Measurements from ENCODE around the gene INSC. TPM values are rescaled to one million over a fixed set of nuclear protein-coding genes. Genes with fewer than 3 reads are reported as not detected.

Gene INSC
- total RNA-seq, 2 experiments from 2014 or later = 0.74 to 1.4 TPM

DNA sequence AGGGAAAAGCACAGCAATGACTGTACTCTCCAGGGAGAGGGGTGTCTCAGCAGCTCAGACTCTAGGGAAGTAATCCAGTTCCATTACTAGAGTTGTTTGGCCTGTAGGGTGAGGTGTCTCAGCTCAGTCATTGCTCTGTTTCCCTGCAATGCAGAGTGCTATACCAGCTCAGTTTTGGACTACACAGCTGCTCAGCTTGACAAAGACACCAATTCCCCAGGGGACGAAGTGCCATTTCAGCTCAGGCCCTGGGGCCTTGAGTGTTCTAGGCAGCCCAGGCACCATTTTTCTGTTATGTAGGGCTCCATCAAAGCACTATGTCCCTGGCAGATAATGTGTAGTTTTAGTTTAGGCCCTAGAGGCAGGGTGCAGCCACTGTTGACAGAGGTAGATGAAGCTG, 23.1 kb upstream of the INSC start:
- Mint-ChIP-seq H3K4me3 (no peak overlapping the region), H3K27me3 (peaks cover 10% of the 10 kb centered on the region), H3K4me1 (ENCODE audit: low read depth) (no peaks in the 10 kb centered on the region), H3K27ac (no peak overlapping the region), H3K9me3 (no peaks in the 10 kb centered on the region), H3K36me3 (ENCODE audit: low read depth) (no peaks in the 10 kb centered on the region)
- CTCF ChIA-PET = interaction anchor here (0.6 to 3.4 kb wide), 6 partner anchors 9 to 183 kb away, joined by 3 to 27 read pairs (median 5); partner anchors contain the start of gene CALCB
- ATAC-seq (no peak), DNase-seq (no peak)
- intact Hi-C loops (cut with micrococcal nuclease) = no loop called here
- POLR2A ChIA-PET = interaction anchor here (1.4 kb wide), 1 partner anchor 22 kb away, joined by 3 read pairs; no protein-coding TSS in a partner anchor
- TF ChIP-seq, protein P1, sequence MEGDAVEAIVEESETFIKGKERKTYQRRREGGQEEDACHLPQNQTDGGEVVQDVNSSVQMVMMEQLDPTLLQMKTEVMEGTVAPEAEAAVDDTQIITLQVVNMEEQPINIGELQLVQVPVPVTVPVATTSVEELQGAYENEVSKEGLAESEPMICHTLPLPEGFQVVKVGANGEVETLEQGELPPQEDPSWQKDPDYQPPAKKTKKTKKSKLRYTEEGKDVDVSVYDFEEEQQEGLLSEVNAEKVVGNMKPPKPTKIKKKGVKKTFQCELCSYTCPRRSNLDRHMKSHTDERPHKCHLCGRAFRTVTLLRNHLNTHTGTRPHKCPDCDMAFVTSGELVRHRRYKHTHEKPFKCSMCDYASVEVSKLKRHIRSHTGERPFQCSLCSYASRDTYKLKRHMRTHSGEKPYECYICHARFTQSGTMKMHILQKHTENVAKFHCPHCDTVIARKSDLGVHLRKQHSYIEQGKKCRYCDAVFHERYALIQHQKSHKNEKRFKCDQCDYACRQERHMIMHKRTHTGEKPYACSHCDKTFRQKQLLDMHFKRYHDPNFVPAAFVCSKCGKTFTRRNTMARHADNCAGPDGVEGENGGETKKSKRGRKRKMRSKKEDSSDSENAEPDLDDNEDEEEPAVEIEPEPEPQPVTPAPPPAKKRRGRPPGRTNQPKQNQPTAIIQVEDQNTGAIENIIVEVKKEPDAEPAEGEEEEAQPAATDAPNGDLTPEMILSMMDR (IDR thresholded peaks at IDR 0.05) = no peak

DNA sequence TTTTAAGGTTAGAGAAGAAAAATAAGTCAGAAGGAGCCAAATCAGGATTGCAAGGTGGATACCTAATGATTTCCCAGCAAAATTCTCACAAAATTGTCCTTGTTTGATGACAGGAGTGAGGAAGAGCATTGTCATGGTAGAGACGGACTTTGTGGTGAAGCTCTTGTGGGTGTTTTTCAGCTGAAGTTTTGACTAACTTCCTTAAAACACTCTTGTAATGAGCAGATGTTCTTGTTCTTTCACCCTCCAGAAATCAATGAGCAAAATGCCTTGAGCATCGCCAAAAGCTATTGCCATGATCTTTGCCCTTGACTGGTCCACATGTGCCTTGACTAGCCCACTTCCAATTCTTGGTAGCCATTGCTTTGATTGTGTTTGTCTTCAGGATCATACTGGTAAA, 21.3 kb upstream of the INSC start:
- ChIA-PET CTCF (interaction anchor here (1.1 kb wide), 1 partner anchor 87 kb away, joined by 3 read pairs; no protein-coding TSS in a partner anchor), POLR2A (no interaction called here)
- Mint-ChIP-seq H3K36me3 (ENCODE audit: low read depth) (no peaks in the 10 kb centered on the region), H3K4me1 (ENCODE audit: low read depth) (no peaks in the 10 kb centered on the region), H3K9me3 (no peaks in the 10 kb centered on the region), H3K27me3 (peaks cover 9% of the 10 kb centered on the region), H3K27ac (no peak overlapping the region), H3K4me3 (no peak overlapping the region)
- DNase-seq = no peak
- TF ChIP-seq, protein P1 (IDR thresholded peaks at IDR 0.05) = no peak
- ATAC-seq = no peak
- intact Hi-C loops (cut with micrococcal nuclease) = no loop called here

DNA sequence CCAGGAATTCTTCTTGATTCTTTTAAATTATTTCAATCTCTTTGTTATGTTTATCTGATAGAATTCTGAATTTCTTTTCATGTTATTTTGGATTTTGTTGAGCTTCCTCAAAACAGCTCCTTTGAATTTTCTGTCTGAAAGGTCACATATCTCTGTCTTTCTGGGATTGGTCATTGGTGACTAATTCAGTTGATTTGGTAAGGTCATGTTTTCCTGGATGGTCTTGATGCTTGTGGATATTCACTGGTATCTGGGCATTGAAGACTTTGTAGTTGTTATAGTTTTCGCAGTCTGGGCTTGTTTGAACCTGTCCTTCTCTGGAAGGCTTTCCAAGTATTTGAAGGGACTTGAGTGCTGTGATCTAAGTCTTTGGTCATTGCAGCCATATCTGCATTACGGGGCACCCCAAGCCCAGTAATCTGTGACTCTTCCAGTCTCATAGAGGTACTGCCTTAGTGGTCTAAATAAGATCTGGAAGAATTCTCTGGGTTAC, 18.9 kb upstream of the INSC start:
- no peaks in the 10 kb centered on the region for H3K9me3 Mint-ChIP-seq
- no peak overlapping the region for H3K4me3 Mint-ChIP-seq
- no peaks in the 10 kb centered on the region for H3K36me3 Mint-ChIP-seq (ENCODE audit: low read depth)
- no peak overlapping the region for H3K27ac Mint-ChIP-seq
- peaks cover 13% of the 10 kb centered on the region for H3K27me3 Mint-ChIP-seq
- intact Hi-C loops (cut with micrococcal nuclease) = no loop called here
- H3K4me1 Mint-ChIP-seq (ENCODE audit: low read depth) = no peaks in the 10 kb centered on the region
- TF ChIP-seq, protein P1 (IDR thresholded peaks at IDR 0.05) = no peak
- ChIA-PET CTCF (interaction anchor here (0.6 to 1.9 kb wide), 4 partner anchors 19 to 111 kb away, joined by 3 to 9 read pairs (median 3); no protein-coding TSS in a partner anchor), POLR2A (no interaction called here)
- no peak for ATAC-seq
- no peak for DNase-seq

DNA sequence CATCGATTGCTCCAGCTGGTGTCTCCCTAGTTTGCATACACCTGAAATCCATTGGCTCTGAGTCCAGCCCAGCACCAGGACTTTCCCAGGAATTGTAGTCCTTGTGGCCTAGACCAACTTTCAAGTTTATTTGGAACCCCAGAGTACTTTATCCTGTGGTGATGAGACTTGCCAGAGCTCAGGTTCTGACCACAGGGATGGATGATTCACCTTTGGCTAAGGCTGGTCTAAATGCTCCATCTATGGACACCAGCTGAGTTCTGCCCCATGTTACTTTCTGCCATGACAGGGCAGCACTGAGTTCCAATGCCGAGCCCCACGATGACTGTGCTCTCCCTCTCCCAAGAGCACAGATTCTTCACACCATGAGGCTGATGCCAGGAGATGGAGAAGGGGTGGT, 17.3 kb upstream of the INSC start:
- Mint-ChIP-seq H3K4me3 (no peak overlapping the region), H3K9me3 (no peaks in the 10 kb centered on the region), H3K36me3 (ENCODE audit: low read depth) (no peaks in the 10 kb centered on the region), H3K27ac (no peak overlapping the region), H3K4me1 (ENCODE audit: low read depth) (no peaks in the 10 kb centered on the region), H3K27me3 (peaks cover 13% of the 10 kb centered on the region)
- POLR2A ChIA-PET = no interaction called here
- intact Hi-C loops (cut with micrococcal nuclease) = no loop called here
- DNase-seq (no peak), ATAC-seq (no peak)
- CTCF ChIA-PET = interaction anchor here (1.9 kb wide), 1 partner anchor 23 kb away, joined by 9 read pairs; no protein-coding TSS in a partner anchor
- TF ChIP-seq, protein P1 (IDR thresholded peaks at IDR 0.05) = no peak

DNA sequence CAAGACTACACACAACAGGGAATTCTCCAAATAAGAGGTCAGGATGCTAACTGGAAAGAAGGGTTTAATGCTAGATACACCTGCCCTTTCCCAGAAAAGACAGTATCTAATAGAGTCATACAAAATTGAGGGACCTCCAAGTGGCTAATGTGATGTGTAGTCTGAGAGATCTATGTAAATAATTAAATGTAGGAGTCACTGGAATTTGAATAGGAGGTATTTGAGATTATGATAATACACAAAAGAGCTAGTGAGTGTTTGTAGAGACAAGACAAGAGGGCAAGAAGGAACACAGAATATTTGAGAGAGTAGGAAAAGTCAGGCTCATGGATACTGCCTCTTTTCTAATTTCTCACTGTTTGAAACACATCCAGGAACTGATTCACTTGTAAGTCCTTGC, 15.5 kb upstream of the INSC start:
- DNase-seq (no peak), ATAC-seq (no peak)
- no peak overlapping the region for H3K27ac Mint-ChIP-seq
- H3K27me3 Mint-ChIP-seq = peaks cover 13% of the 10 kb centered on the region
- no peaks in the 10 kb centered on the region for H3K36me3 Mint-ChIP-seq (ENCODE audit: low read depth)
- no peak overlapping the region for H3K4me3 Mint-ChIP-seq
- no peaks in the 10 kb centered on the region for H3K4me1 Mint-ChIP-seq (ENCODE audit: low read depth)
- ChIA-PET POLR2A (no interaction called here), CTCF (interaction anchor here (0.7 to 5.8 kb wide), 11 partner anchors 9 to 190 kb away, joined by 3 to 93 read pairs (median 10); no protein-coding TSS in a partner anchor)
- TF ChIP-seq, protein P1 (IDR thresholded peaks at IDR 0.05) = no peak
- intact Hi-C loops (cut with micrococcal nuclease) = no loop called here
- H3K9me3 Mint-ChIP-seq = no peaks in the 10 kb centered on the region
